ENCODE results near the gene CSK. TPM values are rescaled to one million over a fixed set of nuclear protein-coding genes. Genes with fewer than 3 reads are reported as not detected.

The CSK gene
- polyA plus RNA-seq, 4 donors = 45.4 to 51.3 (median 46.4) TPM

GRCh38 chr15:74769463-74770025, 12.3 kb upstream of the CSK start:
- DNase-seq (ENCODE audit: low read depth in 4 of 4, low spot score in 2 of 4) = no peak

- DNase-seq (ENCODE audit: low read depth in 4 of 4, low spot score in 2 of 4) = no peak
These were observed 11.5 kb upstream of the CSK start for GRCh38 chr15:74770211-74770903.

GRCh38 chr15:74773329-74773728, 8.6 kb upstream of the CSK start:
- no peak for DNase-seq (ENCODE audit: low read depth in 4 of 4, low spot score in 2 of 4)

DNA sequence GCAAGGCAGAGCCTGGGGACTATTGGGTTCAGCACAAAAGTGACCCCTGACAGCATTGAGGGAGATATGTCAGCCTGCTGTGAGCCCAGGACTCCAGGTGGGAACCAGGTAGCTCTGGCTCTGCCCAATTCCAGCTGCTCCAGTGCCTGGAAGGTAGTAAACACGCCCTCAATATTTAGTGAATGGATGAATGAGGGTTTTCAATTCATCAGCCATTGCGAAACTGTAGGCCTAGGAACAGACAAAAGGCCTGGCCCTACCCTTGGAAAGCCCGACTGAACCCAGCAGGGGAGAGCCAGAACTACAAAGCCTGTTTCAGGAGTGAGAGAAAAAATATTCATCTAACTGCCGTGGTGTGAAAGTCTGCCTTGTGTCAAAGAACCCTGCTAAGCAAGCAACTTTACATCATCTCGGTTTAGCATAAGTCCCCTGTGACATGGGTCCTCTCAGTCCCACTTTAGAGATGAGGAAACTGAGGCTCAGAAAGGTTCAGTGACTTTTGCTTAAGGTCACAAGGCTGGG, 8.1 kb upstream of the CSK start:
- no peak for DNase-seq (ENCODE audit: low read depth in 4 of 4, low spot score in 2 of 4)

- no peak for DNase-seq (ENCODE audit: low read depth in 4 of 4, low spot score in 2 of 4)
These were observed 6.7 kb upstream of the CSK start for GRCh38 chr15:74775132-74775562.

DNA sequence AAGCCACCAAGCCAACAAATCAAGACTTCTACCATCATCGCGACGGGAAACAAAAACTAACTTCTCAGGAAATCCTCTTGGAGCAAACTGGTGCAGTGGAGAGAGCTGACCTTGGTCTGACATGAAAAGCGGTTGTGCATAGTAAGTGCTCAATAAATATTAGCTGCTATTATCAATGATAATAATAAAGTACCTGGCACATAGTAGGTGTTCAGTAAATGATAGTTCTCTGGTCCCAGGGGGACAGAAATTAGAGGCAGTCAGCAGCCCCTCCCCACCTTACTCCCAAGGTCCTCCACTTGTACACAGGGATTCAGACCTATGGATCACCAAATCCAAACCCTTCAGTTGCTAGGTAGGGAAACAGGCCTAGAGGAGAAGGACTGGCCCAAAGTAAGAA, 6.0 kb upstream of the CSK start:
- DNase-seq (ENCODE audit: low read depth in 4 of 4, low spot score in 2 of 4) = no peak

- DNase-seq (ENCODE audit: low read depth in 4 of 4, low spot score in 2 of 4) = no peak
These were observed 4.8 kb upstream of the CSK start for GRCh38 chr15:74776821-74777768.

DNA sequence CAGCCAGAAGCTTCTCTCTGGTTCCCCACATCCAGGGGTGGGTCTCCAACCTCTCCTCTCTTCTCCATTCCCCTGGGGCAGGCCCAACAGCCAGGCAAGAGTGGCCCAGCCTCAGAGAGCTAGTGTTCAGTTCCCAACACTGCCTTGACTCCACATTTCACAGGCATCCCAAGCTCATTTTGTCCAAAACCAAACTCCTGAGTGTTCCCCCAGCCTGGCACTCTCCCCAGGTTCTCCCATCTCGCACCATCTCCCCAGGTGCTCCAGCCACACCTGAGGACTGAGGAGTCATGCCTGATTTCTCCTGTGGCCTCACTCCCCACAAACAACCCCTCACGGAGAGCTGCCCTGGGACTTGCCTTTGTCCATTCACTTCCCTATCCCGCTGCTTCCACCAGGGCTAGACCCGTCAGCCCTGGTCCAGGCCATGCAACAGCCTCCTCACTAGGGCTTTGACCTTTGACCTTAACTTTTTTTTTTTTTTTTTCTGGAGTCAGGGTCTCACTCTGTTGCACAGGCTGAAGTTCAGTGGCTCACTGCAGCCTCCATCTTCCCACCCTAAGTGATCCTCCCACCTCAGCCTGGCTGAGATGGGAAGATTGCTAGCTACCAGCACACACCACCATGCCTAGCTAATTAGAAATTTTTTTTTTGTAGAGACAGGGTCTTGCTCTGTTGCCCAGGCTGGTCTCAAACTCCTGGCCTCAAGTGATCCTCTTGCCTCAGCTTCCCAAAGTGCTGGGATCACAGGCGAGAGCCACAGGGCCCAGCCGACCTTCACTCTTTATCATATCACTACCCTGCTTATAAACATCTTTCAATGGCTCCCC, 3.9 kb upstream of the CSK start:
- no peak for DNase-seq (ENCODE audit: low read depth in 4 of 4, low spot score in 2 of 4)

DNA sequence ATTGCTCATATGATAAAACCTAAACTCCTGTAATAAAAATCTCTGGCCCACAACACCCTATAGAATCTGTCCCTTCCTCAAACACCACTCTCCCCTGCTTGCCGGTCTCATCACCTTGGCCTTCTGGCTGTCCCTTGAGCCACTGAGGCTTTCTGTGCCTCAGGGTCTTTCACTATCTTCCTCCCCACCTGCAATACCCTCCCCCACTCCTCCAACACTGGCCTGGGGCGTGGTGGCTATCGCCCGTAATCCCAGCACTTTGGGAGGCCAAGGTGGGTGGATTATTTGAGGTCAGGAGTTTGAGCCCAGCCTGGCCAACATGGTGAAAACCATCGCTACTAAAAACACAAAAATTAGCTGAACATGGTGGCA, 3.3 kb upstream of the CSK start:
- DNase-seq (ENCODE audit: low read depth in 4 of 4, low spot score in 2 of 4) = no peak

DNA sequence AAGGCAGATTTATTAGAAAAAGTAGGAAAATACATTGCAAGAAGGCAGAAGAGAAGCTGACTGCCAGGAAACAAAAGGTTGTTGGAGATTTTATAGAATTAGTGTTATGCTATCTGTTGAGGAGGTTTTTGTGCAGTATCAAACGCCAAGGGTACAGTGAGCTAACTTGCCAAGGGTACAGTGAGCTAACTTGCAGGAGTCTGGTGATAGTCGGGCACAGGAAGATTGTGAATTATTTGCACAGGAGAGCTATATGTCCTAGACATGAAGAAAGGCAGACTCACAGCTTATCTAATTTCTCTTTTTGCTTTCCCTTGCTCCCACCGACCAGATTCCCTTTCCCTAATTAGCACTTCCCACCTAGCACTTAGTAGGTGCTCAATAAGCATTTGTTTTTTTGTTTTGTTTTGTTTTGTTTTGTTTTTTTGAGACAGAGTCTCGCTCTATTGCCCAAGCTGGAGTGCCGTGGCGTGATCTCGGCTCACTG, 2.7 kb upstream of the CSK start:
- no peak for DNase-seq (ENCODE audit: low read depth in 4 of 4, low spot score in 2 of 4)

- DNase-seq (ENCODE audit: low read depth in 4 of 4, low spot score in 2 of 4) = no peak
These were observed 1.1 kb upstream of the CSK start for GRCh38 chr15:74780523-74781430.

DNA sequence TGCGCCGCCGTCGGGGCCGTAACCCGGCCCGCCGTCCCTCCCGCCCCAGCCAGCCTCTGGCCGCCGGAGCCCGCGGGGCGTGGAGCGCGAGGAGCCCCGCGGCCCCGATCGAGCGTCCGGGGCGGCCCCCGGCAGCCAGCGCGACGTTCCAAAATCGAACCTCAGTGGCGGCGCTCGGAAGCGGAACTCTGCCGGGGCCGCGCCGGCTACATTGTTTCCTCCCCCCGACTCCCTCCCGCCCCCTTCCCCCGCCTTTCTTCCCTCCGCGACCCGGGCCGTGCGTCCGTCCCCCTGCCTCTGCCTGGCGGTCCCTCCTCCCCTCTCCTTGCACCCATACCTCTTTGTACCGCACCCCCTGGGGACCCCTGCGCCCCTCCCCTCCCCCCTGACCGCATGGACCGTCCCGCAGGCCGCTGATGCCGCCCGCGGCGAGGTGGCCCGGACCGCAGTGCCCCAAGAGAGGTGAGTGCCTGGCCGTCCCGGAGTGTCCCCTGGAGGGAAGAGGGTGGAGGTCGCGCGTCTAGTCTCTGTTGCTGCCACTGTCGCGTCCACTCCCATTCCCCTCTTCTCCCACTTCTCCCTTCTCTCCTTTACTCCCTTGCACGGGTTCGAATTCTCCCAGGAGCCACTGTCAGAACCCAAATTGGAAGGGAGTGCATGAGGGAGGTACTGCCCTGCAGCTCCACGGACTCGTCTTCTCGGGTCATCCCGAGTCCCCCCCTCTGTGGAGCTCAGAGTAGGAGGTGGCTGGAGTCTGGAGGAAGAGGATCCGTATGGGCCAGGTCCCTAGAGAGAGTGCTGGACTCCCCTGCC, 585 bp downstream of the CSK start:
- DNase-seq (ENCODE audit: low read depth in 4 of 4, low spot score in 2 of 4) = no peak

- DNase-seq (ENCODE audit: low read depth in 4 of 4, low spot score in 2 of 4) = no peak
These were observed 1.4 kb downstream of the CSK start for GRCh38 chr15:74783072-74783807.

DNA sequence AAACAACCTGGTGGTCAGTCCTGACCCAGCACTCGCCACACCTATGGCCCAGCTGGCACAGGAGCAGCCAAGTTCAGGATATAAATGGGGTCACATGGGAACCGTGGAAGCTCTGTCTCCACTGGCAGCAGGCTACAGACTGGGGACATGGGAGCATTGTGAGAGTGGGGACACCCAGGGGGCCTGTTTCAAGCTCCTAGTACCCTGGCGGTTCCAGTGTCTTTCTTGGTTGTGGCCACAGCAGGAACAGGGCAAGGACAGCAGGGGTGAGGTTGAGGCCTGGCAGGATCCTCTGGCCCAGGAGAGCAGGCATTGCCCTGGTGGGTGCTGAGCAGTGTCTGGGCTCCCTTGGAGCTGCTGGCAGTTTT, 1.9 kb downstream of the CSK start:
- DNase-seq (ENCODE audit: low read depth in 4 of 4, low spot score in 2 of 4) = no peak

DNA sequence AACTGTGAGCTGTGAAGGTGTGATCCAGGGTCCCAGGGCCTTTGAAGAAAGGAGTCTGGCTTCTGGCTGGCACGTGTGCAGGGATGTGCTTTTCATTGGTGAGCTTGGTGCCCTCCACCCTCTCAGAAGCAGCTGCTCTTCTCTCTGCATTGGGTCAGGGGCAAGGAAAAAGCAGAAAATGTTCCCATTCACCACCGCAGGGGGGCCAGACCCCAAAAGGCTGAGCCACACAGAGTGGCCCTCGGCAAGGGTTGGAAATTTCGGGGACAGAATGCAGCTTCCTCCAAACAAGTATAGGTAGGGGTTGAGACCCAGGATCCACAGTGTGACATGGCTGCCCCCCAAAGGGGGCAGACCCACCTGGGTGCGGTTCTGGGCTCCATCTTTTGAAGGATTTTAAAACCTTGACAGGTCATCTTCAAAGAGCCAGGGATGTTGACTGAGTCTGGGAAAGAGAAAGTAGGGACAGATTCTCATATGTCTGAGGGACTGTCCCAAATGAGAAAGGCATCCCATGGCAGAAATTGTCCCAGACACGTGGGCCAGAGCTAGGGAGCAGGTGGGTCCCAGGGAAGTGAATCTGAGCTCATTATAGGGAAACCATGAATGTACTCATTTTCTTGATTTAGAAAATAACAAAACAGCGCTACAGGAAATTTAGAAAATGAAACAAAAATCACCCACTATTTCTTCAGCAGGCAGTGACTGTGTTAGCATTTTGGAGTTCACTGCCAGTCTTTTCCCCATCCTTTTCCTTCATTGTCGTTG, 2.7 kb downstream of the CSK start:
- no peak for DNase-seq (ENCODE audit: low read depth in 4 of 4, low spot score in 2 of 4)

DNA sequence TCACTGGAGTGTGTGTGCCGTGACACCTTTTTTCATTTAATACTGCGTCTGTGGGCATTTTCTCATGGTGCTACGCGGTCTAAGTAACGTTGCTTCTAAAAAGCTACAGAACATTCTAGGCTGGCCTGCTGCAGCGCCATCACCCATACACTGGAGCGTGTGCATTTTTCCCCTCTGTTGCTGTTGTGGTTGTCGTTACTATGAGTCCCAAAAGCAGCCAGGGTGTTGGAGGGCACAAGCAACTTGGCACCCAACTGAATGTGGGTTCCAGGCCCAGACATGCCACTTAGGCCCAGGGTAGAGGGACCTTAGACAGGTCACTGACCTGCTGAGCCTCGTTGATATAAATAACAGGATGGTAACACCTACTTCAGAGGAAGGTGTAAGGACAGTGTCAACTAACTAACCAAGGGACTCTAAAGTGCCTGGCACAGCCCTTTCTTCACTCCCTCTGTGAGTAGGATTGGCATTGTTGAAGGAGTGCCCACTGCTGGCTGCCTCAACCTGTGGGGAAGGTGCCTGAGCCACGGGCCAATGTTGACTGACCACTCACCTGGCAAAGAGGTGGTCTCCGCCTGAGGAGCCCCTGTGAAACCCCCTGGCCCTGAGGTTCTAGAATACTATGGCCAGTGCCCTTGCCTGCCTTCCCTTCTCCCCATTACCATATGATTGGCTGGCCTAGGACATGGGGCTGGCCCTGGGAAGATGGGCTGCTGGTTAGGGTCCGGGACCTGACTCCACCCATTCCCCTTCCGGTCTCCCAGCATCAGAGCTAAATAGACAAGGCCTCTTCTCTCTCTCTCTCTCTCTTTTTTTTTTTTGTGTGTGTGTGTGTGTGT, 3.5 kb downstream of the CSK start:
- no peak for DNase-seq (ENCODE audit: low read depth in 4 of 4, low spot score in 2 of 4)

Data from left renal cortex interstitium (tissue), 4 donors.